Effector CD8-positive, alpha-beta T cell (primary cell): ENCODE data around the gene TMEM26.
"Not testable (repeated sequence)": the region's sequence is repeated elsewhere in the genome, so short reads cannot be mapped to it uniquely, and the experiment has no call there.

Experiments
- DNase-seq: peaks from one replicate; lab custom pipeline; 2025; lab: John Stamatoyannopoulos, UW

The TMEM26 gene

DNA sequence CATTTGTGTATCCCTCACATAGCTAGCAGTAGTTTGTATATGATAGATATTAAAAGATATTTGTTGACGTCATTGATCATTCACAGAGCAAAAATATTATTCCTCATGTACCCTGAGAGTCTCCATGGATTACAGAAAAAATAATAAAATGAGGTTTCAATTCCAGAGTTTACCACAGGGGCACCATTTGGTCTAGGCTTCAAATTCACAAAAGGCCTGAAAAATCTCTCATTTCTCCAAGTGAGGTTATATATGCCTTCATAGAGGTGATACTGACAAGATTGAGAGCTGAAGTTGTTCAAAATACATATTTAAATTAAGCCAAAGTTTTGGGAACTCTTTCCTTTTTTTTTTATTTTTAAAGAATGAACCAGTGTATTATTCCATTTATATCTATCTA lies 52.7 kb downstream of the TMEM26 start:
- no peak for DNase-seq

DNA sequence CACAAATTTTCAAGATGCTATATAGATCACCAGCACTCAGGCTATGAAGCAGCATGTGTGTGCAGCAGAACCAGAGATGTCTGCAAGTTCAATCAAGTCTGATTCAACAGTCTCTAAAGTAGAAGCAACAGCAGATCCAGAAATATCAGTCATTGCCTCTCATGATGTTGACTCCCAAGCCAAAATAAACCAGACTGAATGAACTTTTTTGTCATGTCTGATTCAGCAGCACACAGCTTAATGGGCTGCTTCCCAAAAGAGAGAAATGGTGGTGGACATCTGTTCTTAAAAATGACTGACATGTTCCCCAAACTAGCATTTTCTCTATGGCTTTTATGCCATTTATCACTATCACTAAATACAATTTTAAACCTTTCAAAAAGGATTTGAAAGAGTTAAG lies 53.8 kb downstream of the TMEM26 start:
- DNase-seq: no peak

DNA sequence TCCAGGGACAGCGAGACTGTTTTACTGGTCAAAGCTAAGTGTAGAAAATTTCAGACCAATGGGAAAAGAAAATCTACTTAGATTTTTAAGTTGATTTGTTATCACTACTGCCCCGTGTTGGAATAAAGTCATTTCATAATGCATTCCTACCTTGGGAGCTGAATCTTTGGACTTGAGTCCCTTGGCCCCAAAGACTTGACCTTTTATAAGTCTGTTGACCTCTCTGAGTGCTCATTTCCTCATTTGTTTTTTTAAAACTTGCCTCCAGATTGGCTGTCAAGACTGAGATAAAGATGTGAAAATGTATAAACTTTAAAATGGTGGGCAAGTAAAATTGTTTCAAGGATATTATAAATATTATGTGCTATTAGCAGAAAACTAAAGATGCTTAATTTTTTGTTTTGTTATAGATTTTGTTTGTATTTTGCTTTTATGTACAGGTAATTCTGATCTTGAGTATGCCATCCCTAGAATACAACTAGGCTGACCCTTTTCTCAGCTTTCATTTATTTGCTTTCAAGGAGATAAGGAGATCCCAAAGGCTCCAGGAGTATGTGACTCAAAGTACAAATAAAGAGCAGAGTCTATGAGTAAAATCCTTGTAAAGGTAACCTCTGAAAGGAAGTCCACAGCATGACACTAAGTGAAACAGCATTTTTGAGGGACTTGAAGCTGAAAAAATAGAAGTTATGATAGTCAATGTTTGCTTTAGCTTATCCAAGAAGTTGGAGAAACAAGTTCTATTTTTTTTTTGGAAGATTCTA lies 54.6 kb downstream of the TMEM26 start:
- no peak for DNase-seq

DNA sequence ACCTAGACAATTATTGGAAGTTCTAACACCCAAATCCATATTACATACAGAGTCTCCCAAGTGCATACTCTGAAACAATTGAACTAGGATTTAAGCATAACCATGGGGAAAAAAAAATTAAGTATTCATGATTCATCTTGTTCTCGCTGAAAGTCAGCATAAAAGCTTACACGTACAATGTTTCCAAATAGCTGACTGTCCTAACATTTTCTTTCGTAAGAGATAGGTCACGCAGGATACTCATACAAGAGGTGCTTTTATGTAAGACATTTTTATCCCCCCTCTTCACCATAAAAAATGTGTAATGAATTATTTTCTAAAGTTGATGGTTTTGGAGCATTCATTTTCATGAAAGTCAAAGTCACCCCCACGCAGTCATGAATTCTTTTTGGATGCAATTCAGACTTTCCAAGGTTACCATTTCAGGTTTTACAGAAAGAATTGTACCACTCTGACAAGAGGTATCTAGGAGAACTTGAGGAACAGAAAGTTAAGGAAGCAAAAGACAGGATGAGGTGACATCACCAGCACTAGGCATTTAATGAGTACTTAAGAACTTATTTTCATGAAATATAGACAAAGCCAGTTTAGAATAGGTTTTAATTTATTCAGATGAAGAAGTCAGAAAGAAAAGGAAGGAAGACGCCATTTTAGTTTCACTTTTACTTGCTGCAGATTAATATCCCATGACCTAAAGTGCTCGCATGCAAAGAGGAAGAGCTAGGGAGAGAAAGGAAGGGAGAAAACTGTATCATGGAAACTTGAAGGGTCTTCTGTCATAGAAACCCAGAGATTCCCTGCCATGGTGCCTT lies 55.8 kb downstream of the TMEM26 start:
- no peak for DNase-seq

DNA sequence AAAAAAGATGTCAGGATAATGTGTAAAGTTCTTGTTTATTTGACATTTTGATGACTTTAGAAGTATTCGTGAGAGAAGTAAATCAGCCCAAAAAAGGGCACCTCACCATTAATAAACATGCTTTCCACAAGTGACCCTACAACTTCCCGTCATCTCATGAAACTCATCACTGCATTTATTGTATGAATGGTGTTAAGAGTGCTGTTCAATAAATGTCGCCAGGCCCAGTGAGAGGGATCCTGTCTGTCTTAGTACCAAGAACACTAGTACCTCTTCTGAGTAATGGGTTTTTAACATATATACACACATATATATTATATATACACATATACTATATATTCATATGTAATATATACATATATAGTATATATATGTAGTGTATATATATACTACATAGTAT lies 61.9 kb downstream of the TMEM26 start:
- DNase-seq: no peak

DNA sequence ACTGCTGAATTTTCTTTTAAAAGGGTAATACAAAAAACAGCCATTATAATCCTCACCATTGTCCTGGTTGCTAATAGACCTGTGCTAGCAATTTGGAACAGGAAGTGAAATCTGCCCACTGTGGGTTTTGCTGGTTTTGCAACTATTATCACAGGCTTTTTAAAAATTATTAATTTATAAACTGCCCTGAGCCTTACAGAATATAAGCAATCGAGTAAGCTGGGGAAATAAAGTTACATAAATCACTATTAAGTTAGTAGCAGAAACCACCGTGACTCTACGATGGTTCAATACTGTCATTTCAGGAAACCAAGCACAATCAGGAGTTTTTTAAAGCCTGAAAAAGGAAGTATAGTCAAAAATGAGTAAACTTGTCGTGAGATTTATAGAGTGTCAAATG lies 62.3 kb downstream of the TMEM26 start:
- DNase-seq: no peak

DNA sequence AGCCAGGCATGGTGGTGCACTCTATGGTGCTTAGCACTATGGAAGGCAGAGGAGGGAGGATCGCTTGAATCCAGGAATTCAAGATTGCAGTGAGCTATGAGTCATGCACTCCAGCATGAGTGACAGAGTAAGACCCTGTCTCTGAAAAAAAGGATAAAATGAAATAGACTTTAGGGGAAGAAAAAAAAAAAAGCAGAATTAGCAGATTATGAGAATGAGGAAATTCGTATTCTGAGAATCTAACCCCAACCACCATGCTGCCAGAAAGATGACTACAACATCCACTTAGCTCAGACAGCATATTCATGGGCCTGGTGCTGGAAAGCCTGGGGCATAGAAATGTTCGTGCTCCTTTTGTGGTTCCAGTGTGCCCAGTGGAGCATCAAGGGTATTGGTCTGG lies 63.3 kb downstream of the TMEM26 start:
- DNase-seq: no peak

DNA sequence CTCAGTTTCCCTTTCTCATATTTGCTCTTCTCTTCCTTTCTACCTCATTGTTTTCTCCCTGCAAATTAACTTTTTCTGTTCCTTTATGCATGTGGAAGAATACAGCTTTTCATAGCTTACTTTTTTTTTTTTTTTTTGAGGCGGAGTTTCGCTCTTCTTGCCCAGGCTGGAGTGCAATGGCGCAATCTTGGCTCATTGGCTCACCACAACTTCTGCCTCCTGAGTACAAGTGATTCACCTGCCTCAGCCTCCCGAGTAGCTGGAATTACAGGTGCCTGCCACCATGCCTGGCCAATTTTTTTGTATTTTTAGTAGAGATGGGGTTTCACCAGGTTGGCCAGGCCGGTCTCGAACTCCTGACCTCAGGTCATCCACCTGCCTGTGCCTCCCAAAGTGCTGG lies 64.2 kb downstream of the TMEM26 start:
- not testable (repeated sequence) for DNase-seq

DNA sequence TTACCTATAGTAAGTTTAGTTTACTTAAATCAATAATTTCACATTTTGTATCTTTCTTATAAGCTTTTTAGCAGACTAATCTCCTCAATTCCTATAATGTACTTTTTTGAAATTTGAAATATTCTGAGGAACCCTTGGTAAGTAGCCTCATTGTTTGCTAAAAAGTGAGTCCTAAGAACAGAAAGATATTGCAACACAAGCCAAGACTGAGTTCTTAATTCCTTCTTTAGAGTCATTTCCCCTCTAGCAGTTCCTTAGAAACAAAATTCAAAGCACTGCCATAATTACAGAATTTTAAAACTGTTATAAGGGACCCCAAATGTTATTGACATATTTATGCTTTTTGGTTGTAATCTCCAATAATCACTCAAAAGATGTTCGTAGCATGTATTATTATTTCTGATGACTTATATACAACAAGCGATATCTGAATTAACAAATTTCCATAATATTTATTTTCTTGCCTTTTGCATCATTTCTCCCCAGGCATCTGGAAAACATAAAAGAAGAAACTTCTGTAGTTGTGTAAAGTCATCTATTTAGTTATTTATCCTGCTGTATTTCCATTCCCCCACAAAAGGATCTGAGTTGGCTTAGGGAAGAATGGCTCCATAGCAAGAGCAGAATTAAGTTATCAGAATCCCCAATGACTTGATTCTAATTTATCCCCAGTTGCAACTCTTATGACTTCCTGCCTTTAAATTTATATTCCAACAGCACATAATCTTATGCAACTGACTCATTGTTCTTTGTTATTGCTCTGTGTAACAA lies 67.8 kb downstream of the TMEM26 start:
- DNase-seq: no peak

DNA sequence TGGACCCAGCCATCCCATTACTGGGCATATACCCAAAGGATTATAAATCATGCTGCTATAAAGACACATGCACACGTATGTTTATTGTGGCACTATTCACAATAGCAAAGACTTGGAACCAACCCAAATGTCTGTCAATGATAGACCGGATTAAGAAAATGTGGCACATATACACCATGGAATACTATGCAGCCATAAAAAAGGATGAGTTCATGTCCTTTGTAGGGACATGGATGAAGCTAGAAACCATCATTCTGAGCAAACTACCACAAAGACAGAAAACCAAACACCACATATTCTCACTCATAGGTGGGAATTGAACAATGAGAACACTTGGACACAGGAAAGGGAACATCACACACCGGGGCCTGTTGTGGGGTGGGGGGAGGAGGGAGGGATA lies 72.0 kb downstream of the TMEM26 start:
- DNase-seq: not testable (repeated sequence)

DNA sequence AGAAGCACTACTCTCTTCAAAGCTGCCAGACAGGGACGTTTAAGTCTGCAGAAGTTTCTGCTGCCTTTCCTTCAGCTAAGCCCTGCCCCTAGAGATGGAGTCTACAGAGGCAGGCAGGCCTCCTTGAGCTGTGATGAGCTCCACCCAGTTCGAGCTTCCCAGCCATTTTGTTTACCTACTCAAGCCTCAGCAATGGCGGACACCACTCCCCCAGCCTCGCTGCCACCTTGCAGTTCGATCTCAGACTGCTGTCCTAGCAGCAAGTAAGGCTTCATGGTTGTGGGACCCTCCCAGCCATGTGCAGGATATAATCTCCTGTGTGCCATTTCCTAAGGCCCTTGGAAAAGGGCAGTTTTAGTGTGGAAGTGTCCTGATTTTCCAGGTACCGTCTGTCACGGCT lies 74.3 kb downstream of the TMEM26 start:
- DNase-seq: no peak

DNA sequence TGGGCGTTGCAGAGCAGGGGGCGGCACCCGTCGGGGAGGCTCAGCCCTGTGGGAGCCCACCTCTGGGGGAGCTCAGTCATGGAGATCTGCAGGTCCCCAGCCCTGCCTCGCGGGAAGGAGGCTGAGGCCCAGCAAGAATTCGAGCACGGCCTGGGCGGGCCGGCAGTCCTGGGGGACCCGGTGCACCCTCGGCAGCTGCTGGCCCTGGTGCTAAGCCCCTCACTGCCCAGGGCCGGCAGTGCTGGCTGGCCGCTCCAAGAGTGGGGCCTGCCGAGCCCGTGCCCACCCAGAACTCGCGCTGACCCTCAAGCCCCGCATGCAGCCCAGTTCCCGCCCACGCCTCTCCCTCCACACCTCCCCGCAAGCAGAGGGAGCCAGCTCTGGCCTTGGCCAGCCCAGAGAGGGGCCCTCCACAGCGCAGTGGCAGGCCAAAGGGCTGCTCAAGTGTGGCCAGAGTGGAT lies 76.2 kb downstream of the TMEM26 start:
- no peak for DNase-seq

DNA sequence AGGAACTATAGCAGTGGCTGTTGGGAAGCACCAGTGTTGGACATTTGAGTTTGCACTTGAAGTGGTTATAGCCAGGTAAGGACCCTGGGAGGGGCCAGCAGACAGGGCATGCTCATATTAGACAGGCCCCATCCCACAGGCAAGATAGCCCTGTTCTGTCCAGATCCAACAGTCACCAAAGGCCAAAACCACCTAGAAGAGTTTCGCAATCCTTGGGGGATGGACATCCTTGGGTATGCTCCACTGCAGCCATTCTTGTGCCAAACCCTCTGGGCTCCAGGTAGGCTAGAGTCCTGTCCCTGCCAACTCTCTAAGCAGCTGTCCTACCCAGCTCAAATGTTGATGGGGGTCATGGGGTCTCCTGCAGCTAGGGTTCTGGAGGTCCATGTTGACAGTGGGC lies 76.8 kb downstream of the TMEM26 start:
- DNase-seq: no peak

DNA sequence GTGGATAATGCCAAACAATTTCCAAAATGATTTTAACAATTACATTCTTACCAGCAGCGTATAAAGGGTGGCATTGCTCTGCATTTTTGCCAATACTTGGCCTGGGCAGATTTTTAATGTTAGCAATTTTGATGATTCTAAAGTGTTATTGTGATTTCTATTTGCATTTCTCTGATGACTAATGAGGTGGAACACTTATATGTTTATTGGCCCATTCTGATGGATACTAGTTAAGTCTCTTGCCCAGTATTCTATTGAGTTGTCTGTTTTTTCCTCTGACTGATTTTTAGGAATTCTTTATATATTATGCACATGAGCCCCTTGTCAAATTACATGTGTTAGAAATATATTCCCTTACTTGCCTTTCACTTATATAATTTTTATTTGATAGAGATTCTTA lies 86.8 kb downstream of the TMEM26 start:
- no peak for DNase-seq

DNA sequence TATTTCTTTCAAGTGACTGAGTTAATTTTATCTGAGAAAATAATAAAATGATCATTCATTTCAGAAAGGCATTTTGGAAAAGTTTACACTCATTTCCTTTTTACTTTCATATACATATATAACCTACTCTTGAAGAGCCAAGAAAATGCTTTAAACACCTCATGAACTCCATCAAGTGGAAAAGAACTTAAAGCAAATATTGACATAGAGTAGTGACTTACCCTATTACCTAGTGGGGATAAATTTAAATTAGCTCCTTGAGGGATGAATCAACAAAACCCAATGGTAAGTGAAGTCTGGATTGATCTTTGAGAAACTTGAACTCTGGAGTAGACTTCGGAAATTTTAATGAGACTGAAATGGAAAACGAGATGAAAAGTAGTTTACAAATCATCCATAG lies 88.6 kb downstream of the TMEM26 start:
- no peak for DNase-seq

DNA sequence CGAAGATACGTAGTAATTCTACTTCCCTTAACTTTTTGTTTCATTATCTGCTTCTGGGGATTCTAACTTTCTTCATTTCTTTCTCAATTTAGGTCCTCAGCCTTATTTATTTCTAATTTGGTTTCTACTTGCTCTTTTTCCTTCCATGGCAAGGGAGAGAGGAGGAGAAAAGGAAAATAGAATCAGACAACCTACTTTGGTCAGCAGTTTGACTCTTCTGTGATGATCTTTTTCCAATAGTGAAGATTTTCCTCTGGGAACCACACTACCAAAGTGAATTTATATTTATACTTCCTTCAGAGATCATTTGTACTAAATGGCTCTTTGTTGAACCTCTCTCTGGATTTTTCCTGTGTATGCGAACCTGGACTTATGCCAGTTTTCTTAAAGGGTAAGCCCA lies 90.2 kb downstream of the TMEM26 start:
- DNase-seq: no peak

DNA sequence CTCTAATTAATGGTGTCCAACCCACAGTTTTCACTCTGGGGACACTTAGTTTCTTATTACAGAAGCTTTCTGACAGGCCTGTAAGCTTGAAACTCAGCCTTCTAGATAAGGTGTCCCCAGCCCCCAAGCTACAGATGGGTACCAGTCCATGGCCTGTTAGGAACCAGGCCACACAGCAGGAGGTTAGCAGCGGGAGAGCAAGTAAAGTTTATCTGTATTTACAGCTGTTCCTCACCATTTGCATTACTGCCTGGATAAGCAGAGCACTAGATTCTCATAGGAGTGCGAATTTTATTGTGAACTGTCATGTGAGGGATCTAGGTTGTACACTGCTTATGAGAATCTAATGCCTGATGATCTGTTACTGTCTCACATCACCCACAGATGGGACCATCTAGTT lies 93.7 kb downstream of the TMEM26 start:
- DNase-seq: no peak

DNA sequence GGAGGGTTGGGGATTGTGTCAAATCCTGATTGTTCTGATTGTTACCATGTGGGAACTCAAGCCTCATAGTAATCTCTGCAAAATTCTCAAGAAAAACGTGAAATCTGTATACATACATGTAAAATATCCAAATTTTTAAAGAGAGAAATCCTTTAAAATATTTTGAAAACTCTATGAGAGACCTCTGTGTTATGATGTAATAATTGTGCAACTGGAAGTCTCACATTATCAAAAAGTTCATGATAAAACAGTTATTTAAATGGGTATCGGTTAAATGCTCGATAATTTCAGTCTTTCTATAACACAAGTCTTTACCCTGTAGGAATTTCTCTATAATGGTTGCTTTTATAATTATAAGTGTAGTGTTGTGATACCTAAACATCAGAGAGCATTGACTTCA lies 95.5 kb downstream of the TMEM26 start:
- no peak for DNase-seq
